Caco-2 (cell line): ENCODE measurements around the gene RGS1. TPM values are rescaled to one million over a fixed set of nuclear protein-coding genes. Genes with fewer than 3 reads are reported as not detected.

Source experiments
- BruUV-seq: library from RNA; stranded (reverse); fragments of 400-500 nt; replicated peaks from 2 replicates; lab custom pipeline; 2021; lab: Mats Ljungman, UMichigan
- CTCF ChIA-PET: fragments of 300-600 bp; sonication (Branson Sonifier 250); formaldehyde crosslinking; loops from one replicate; lab custom pipeline; 2022; ENCODE audit warnings: antibody characterized with exemption; lab: Charles Lee
- POLR2A ChIA-PET: fragments of 300-600 bp; sonication (Branson Sonifier 250); formaldehyde crosslinking; loops from one replicate; lab custom pipeline; 2022; ENCODE audit warnings: antibody characterized with exemption; lab: Charles Lee
- DNase-seq, 2 experiments: peaks; one replicate each; pipeline versions ENCODE4 v3.0.0 to v3.0.0-alpha.2; 2020 to 2022
- H3K27me3 ChIP-seq: replicated peaks from 2 replicates; pipeline ENCODE4 v1.6.0; 2011; ENCODE audit warnings: low read length; ENCODE audit not compliant: control insufficient read depth, insufficient read depth
- H3K36me3 ChIP-seq: 2 replicates; pipeline ENCODE4 v1.5.1; 2011; ENCODE audit warnings: low read length; ENCODE audit not compliant: control insufficient read depth, insufficient read depth
- H3K4me1 ChIP-seq: fragments of 250-450 bp; sonication (Bioruptor Pico); 2 replicates; pipeline ENCODE4 v1.5.1; 2020; ENCODE audit warnings: mild to moderate bottlenecking
- H3K4me3 ChIP-seq: 2 replicates; pipeline ENCODE4 v1.5.1; 2011; ENCODE audit warnings: low read depth, mild to moderate bottlenecking, control low read depth, low read length
- H3K9me3 ChIP-seq: fragments of 250-450 bp; sonication (Bioruptor Pico); 2 replicates; pipeline ENCODE4 v1.5.1; 2020; ENCODE audit warnings: mild to moderate bottlenecking, moderate library complexity
- H3K27ac Mint-ChIP-seq: one replicate; pipeline ENCODE4 v1.8.0; 2022; ENCODE audit warnings: mixed read lengths; ENCODE audit not compliant: unreplicated experiment
- H3K27me3 Mint-ChIP-seq: one replicate; pipeline ENCODE4 v1.8.0; 2022; ENCODE audit warnings: mixed read lengths; ENCODE audit not compliant: insufficient read depth, unreplicated experiment
- H3K36me3 Mint-ChIP-seq: one replicate; pipeline ENCODE4 v1.8.0; 2022; ENCODE audit warnings: mild to moderate bottlenecking, mixed read lengths; ENCODE audit not compliant: insufficient read depth, unreplicated experiment
- H3K4me1 Mint-ChIP-seq: one replicate; pipeline ENCODE4 v1.8.0; 2022; ENCODE audit warnings: low read depth, mixed read lengths; ENCODE audit not compliant: unreplicated experiment
- H3K4me3 Mint-ChIP-seq: one replicate; pipeline ENCODE4 v1.8.0; 2022; ENCODE audit warnings: mild to moderate bottlenecking, moderate library complexity, mixed read lengths; ENCODE audit not compliant: unreplicated experiment
- H3K9me3 Mint-ChIP-seq: one replicate; pipeline ENCODE4 v1.8.0; 2022; ENCODE audit warnings: mixed read lengths; ENCODE audit not compliant: unreplicated experiment
- intact Hi-C: fragments of 100-400 bp; cut with micrococcal nuclease; formaldehyde crosslinking; loops from one replicate; pipeline ENCODE4 v1.10.0; 2022; ENCODE audit not compliant: unreplicated experiment
- total RNA-seq: library from RNA; stranded (reverse); gene quantifications from 2 replicates; pipeline ENCODE4 v1.2.3, GENCODE V29; 2022
- TF ChIP-seq, protein P1 (sequence below), 2 experiments: fragments of 200-600 bp in 1 of 2; IDR thresholded peaks; 1 replicate in 1 of 2; 2 replicates in 1 of 2; pipeline versions ENCODE4 v1.5.1 to v1.8.0; 2011 to 2022; ENCODE audit warnings: antibody characterized with exemption in 1 of 2, control low read depth in 1 of 2, inconsistent platforms in 1 of 2, low read depth in 1 of 2, low read length in 1 of 2, mild to moderate bottlenecking in 1 of 2, moderate library complexity in 1 of 2; ENCODE audit not compliant: insufficient read depth in 1 of 2, severe bottlenecking in 1 of 2, unreplicated experiment in 1 of 2

RGS1 gene
- total RNA-seq, 1 experiment from 2014 or later = not detected

DNA sequence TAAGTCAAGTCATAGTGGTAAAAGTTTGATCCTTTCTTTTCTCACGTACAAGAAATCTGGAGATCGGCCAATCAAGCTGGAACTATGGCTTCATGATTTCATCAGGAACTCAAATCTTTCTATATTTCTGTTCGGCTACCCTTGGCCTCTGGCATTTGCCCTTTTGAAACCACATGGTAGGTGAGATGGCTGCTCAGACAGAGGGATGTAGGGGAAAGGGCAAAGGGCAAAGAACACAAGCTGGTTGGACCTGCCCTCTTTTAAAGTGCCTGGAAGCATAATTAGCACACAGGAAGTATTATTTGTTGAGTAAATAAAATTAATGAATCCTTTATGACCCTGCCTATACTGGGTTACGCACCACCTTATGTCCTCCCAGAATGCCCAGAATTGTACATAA, 11.5 kb upstream of the RGS1 start:
- Mint-ChIP-seq H3K4me3 (no peak overlapping the region), H3K36me3 (no peaks in the 10 kb centered on the region), H3K27me3 (no peaks in the 10 kb centered on the region), H3K27ac (no peak overlapping the region), H3K9me3 (no peaks in the 10 kb centered on the region), H3K4me1 (no peaks in the 10 kb centered on the region)
- no peaks in the 10 kb centered on the region; the same call in 1 of the 2 replicates for H3K9me3 ChIP-seq
- H3K27me3 ChIP-seq = no peaks in the 10 kb centered on the region
- H3K4me1 ChIP-seq = peaks cover 5% of the 10 kb centered on the region; the same call in 1 of the 2 replicates
- no TSS peak for BruUV-seq
- TF ChIP-seq, protein P1, sequence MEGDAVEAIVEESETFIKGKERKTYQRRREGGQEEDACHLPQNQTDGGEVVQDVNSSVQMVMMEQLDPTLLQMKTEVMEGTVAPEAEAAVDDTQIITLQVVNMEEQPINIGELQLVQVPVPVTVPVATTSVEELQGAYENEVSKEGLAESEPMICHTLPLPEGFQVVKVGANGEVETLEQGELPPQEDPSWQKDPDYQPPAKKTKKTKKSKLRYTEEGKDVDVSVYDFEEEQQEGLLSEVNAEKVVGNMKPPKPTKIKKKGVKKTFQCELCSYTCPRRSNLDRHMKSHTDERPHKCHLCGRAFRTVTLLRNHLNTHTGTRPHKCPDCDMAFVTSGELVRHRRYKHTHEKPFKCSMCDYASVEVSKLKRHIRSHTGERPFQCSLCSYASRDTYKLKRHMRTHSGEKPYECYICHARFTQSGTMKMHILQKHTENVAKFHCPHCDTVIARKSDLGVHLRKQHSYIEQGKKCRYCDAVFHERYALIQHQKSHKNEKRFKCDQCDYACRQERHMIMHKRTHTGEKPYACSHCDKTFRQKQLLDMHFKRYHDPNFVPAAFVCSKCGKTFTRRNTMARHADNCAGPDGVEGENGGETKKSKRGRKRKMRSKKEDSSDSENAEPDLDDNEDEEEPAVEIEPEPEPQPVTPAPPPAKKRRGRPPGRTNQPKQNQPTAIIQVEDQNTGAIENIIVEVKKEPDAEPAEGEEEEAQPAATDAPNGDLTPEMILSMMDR (IDR thresholded peaks at IDR 0.05; ENCODE audit: insufficient read depth in 1 of 2, low read depth in 1 of 2, low read length in 1 of 2, severe bottlenecking in 1 of 2, unreplicated experiment in 1 of 2) = no peak
- POLR2A ChIA-PET = no interaction called here
- H3K36me3 ChIP-seq = no peaks in the 10 kb centered on the region
- H3K4me3 ChIP-seq = no peak overlapping the region
- intact Hi-C loops = no loop called here
- CTCF ChIA-PET = no interaction called here
- DNase-seq = no peak

DNA sequence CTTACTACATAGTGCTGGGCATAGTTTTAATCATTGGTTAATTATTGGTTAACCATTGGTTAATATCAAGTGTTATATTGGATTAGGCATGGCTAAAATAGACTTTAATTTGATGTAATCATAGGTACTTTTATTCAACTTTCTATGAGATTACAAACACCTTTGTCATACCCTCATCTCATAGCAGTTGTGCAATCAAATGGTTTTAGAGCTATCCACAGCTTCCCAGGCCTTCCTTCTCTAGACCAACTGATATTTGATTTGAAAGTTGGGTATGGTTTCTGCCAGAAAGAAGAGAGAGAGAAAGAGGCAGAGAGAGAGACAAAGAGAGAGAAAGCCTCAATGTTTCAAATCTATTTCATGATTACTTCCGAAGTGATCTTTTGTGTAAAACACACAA, 9.6 kb upstream of the RGS1 start:
- POLR2A ChIA-PET = no interaction called here
- no peaks in the 10 kb centered on the region for H3K9me3 ChIP-seq
- DNase-seq = no peak
- H3K36me3 ChIP-seq = no peaks in the 10 kb centered on the region
- H3K27me3 ChIP-seq = no peaks in the 10 kb centered on the region
- CTCF ChIA-PET = no interaction called here
- no peak overlapping the region for H3K4me3 ChIP-seq
- Mint-ChIP-seq H3K4me1 (no peaks in the 10 kb centered on the region), H3K9me3 (no peaks in the 10 kb centered on the region), H3K36me3 (no peaks in the 10 kb centered on the region), H3K27ac (no peak overlapping the region), H3K27me3 (no peaks in the 10 kb centered on the region), H3K4me3 (no peak overlapping the region)
- TF ChIP-seq, protein P1 (IDR thresholded peaks at IDR 0.05; ENCODE audit: insufficient read depth in 1 of 2, low read depth in 1 of 2, low read length in 1 of 2, severe bottlenecking in 1 of 2, unreplicated experiment in 1 of 2) = no peak
- BruUV-seq = no TSS peak
- intact Hi-C loops = no loop called here
- H3K4me1 ChIP-seq = peaks cover 5% of the 10 kb centered on the region; the same call in 1 of the 2 replicates

DNA sequence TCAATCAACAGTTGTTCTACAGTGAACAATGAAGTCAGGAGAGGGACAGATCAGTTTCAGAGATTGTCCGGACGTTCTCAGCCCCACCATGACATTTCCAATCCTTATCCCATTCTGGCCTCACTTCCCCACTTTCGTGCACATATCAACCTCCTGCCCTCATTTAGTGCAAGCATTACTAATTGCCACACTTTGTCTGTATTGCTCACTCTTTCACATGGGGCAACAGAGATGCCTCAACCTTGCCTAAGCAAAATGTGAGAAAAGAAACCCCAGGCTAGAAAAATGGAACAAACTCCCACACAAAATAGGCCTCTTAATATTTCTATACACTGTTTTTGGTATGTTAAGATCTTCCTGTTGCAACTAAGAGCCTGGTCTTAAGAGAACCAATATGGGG, 8.9 kb upstream of the RGS1 start:
- Mint-ChIP-seq H3K27me3 (no peaks in the 10 kb centered on the region), H3K4me1 (no peaks in the 10 kb centered on the region), H3K4me3 (no peak overlapping the region), H3K27ac (no peak overlapping the region), H3K36me3 (no peaks in the 10 kb centered on the region), H3K9me3 (no peaks in the 10 kb centered on the region)
- CTCF ChIA-PET = no interaction called here
- DNase-seq = no peak
- Histone ChIP-seq H3K4me3 (no peak overlapping the region), H3K4me1 (peaks cover 5% of the 10 kb centered on the region; the same call in 1 of the 2 replicates), H3K36me3 (no peaks in the 10 kb centered on the region), H3K27me3 (no peaks in the 10 kb centered on the region), H3K9me3 (no peaks in the 10 kb centered on the region)
- intact Hi-C loops = no loop called here
- POLR2A ChIA-PET = no interaction called here
- BruUV-seq = no TSS peak
- TF ChIP-seq, protein P1 (IDR thresholded peaks at IDR 0.05; ENCODE audit: insufficient read depth in 1 of 2, low read depth in 1 of 2, low read length in 1 of 2, severe bottlenecking in 1 of 2, unreplicated experiment in 1 of 2) = no peak
